GM23248 (cell line): ENCODE results near the gene GLRX.

Experiments
- EZH2 ChIP-seq: fragments of 200-600 bp; sonication (generic); IDR thresholded peaks from 2 replicates; pipeline ENCODE4 v1.6.1; 2018; ENCODE audit warnings: antibody characterized with exemption, mild to moderate bottlenecking; ENCODE audit not compliant: insufficient read depth, poor library complexity, severe bottlenecking
- EZH2phosphoT487 ChIP-seq: fragments of 200-600 bp; sonication (generic); IDR thresholded peaks from 2 replicates; pipeline ENCODE4 v1.6.1; 2018; ENCODE audit warnings: antibody characterized with exemption, moderate library complexity, mild to moderate bottlenecking, low read depth; ENCODE audit not compliant: insufficient read depth

- TF ChIP-seq EZH2phosphoT487 (no peak), EZH2 (no peak)
Measured at GRCh38 chr5:95781101-95781583, 41.4 kb downstream of the GLRX start.
